ENCODE results near the gene GABBR1.

GRCh38 chr6:29520232-29520631 lies 112.8 kb downstream of the GABBR1 start:
- no peak for TF ChIP-seq CTCF (IDR thresholded peaks at IDR 0.05; ENCODE audit: low read depth, low read length, missing input control)
- TF ChIP-seq MAX (IDR thresholded peaks at IDR 0.05) = no peak
- no peak for TF ChIP-seq HNF4A (conservative IDR thresholded peaks at IDR 0.05)
- TF ChIP-seq NR2F2 (IDR thresholded peaks at IDR 0.05) = no peak
- no peak for TF ChIP-seq REST (IDR thresholded peaks at IDR 0.05)
- TF ChIP-seq ZBTB33 (IDR thresholded peaks at IDR 0.05) = no peak
- no peak for TF ChIP-seq RAD21 (IDR thresholded peaks at IDR 0.05)
- no peak for TF ChIP-seq ATF3 (IDR thresholded peaks at IDR 0.05)
- TF ChIP-seq GABPA (IDR thresholded peaks at IDR 0.05 in 1 of 2, conservative IDR thresholded peaks at IDR 0.05 in 1 of 2) = no peak
- no peak for TF ChIP-seq RXRA (IDR thresholded peaks at IDR 0.05)
- TF ChIP-seq TAF1 (conservative IDR thresholded peaks at IDR 0.05) = no peak
- no peak for TF ChIP-seq JUND (IDR thresholded peaks at IDR 0.05)
